ENCODE measurements around the gene MORN4.
"Not testable (repeated sequence)": the region's sequence is repeated elsewhere in the genome, so short reads cannot be mapped to it uniquely, and the experiment has no call there.

Gene MORN4

DNA sequence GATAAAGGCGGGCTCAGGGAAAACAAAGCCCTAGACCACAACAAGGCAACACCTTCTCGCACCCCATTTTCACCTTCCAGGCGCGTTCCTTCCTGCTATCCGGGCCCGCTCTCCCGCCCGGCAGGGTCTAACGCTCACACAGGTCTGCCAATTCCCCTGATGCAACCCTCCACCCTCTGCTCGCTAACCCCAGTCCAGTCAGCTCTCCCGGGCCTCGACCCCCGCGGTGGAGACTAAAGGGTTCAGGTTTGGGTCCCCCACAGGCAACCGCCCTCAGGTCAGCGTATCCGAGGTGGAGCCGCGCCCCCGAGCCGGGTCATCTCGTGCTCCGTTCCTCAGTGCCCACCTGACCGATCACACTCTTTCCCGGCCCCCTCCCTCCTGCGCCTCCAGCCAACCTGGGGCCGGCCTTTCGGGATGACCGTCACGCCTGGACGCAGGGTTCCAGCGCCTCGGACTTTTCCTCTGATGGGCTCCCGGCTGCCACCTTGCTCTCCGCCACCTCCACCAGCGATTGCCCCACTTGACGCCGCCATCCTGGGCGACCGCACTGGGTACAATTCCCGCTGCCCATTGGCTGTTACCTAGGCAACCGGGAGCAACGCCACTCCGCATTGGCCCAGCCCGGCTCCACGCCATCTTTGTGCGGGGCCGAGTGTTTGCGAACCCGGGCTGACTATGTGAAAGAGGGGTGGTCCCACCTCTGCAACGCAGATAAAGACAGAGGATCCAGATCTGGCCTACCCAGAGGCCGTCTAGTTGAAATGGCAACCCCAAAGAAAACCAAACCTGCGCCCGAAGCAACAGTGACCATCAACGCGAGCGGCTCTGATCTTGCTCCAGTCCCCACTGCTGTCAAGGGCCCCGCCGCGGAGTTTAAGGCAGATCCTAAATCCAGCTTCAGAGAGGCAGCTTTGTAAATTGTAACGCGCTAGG is at the start of gene MORN4:
MORN4 (minus strand) TSS at position 552 of the 936 bp plus-strand sequence. CDS start 13,847 bp downstream, outside the sequence.
- peak; percentile 93 for DNase-seq

DNA sequence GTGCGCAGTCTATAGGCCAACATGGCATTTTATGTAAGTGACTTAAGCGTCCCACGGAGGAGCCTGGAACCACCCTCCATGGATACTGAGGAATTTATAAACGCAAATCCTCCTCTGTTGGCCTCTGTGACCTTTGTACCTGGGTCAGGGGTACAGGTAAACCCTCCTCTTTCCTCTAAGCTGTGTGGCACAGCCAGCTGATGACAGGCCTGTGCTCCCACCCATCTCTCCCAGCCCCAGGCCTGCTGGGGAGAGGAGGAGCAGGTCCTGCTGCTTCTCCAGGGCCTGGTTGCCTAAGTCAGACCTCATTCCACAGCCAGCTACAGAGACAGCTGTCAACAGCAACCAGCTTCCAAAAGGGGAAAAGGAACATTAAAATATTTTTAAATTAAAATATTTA is 48.7 kb upstream of the MORN4 start:
- DNase-seq: no peak

DNA sequence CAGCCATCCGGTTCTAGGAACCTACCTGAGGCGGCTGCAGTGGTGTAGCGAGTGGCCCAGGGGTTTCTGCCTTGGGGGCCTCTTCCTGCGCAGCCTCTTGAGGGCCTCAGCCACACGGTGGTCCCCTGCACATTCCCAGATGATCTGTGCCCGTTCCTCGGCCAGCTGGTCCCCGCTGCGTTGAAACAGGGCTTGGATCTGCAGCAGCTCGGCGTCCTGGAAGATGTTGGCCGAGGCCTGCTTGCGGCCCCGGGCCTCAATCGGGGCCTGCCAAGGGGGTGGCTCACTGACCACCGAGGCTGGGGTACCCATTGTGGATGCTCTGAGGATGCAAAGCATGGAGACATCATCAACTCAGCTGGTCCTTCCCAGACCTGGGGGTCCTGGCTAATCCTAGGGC is 46.3 kb upstream of the MORN4 start:
- DNase-seq: no peak

DNA sequence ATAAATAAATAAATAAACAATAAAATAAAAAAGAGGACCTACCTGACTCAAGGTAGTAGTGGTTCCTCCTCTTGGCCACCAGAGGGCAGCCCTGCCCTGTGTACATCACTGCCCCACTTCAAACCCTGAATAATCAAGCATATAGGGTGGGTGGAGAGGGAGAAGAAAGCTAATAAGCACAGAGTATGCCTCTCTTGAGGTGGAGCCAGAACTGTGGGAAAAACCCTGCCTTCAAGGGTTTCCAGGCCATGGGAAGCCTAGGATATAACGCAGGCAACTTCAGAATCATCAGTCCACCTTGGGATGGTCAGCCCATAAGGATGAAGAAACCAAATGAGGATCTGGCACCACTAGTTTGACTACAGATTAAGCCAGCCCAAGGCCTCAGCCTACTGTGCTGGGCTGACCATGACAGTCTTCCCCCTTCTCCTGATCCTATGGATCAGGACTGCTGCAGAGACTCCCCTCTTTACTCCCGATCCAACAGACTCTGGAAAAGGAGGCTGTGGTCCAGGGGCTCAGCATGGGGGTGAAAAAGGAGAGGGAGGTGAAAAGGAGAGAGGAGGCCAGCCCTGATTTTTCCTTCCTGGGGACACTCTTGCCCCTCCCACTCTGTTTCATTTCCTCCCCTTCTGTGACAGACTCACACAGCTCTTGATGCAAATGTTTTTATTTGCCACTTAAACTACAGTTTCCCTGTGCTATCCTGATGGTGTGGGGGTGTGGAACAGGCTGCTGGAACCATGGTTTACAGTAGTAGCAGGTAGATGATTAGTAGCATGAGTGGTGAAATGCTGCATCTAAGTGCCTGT is 43.7 kb upstream of the MORN4 start:
- peak; percentile 64 for DNase-seq

DNA sequence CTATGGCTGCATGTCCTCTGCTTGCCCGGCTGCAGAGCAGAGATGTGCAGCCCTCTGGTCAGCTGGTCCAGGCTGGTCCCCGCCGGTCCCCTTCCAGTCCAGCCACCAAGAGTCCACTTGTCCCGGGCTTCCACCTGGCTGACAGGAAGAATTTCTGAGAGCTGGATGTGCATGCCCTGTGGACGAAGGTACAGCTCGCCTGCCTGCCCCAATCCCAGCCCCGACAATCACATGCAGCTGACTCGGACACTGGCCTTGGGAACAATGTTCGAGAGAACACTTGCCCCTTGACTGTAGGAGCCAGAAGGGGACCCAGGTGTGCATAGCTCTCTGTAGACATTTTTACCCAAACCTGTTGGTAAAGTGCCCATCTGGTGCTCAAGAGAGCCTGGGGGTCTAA is 41.9 kb upstream of the MORN4 start:
- DNase-seq: no peak

DNA sequence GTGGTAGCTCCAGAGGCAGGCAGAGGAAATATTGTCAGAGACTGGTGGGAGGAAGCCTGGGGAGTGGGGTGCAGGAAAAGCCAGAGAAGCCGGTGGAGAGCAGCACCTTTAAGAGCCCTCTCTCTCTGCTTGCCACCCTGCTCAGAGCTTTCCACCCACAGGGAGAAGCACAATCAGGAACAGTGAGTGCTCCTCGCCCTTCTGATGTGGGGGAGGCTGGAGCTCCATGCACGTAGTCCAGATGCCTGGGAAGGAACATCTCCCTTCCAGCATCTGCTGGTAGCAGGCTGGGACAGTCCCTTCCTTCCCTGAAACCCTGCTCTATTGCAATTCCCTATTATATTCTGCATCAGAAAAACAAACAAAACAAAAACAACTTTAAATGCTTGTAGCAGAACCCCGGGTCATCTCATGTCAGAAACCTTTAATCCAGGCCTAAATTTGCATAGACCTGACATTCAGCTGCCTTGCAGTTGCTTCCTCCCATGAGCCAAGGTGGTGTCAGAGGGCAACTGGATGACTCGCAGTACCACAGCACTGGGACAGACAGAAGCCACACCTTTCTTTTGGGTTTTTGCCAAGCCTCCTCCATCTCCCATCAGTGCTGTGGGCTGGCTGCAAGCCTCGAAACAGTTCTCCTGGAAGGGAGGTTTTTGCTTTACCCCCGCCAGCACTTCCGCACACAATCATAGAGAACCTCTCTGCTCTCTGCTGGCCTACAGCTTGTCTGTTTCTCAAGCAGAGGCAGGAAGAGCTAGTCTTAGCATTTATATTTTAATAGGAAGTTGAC is 40.6 kb upstream of the MORN4 start:
- no peak for DNase-seq

DNA sequence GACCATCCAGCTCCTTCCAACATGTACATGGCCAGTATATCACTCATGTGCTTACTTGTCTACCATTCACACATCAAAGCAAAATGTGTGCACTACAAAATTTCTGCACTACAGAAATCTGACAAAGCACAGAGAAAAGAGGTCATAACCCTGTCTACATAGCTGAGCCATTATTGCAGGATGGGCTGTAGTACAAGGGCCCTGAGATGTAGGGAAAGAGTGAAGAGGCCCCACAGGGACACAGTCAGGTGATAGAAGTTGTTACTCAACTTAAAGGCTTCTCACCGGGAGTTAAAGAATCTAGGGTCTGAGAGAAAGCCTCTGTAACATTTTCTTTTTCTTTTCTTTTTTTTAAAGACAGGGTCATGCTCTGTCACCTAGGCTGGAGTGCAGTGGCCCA is 36.3 kb upstream of the MORN4 start:
- DNase-seq: no peak

DNA sequence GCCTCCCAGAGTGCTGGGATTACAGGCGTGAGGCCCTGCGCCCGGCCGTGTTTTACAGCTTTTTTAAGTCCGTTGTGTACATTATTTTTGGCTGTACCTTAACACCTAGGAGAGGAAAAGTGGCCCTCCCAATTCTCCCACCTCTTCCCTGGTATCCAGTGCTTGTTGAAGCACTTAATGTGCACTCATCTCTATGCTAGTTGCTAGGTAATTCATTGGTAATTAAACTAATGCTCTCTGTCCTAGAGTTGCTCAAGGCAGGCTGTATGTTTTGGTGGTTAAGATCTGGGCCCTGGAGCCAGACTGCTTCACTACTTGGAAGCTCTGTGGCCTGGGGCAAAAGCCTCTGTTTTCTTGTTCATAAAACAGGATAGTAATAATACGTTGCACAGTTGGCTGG is 34.2 kb upstream of the MORN4 start:
- no peak for DNase-seq

DNA sequence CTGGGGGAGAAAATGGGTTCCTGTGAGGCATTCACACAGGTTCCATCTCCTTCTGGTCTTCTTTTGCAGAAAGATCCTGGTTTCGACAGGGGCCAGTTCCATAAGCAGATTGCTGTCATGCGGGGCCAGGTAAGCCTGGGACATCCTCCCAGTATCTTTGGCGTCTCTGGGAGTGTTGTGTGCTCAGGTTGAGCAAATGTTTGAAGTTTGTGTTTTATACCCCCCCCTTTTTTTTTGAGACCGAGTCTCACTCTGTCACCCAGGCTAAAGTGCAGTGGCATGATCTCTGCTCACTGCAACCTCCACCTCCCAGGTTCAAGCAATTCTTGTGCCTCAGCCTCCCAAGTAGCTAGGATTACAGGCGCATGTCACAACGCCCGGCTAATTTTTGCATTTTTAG is 33.7 kb upstream of the MORN4 start:
- no peak for DNase-seq

DNA sequence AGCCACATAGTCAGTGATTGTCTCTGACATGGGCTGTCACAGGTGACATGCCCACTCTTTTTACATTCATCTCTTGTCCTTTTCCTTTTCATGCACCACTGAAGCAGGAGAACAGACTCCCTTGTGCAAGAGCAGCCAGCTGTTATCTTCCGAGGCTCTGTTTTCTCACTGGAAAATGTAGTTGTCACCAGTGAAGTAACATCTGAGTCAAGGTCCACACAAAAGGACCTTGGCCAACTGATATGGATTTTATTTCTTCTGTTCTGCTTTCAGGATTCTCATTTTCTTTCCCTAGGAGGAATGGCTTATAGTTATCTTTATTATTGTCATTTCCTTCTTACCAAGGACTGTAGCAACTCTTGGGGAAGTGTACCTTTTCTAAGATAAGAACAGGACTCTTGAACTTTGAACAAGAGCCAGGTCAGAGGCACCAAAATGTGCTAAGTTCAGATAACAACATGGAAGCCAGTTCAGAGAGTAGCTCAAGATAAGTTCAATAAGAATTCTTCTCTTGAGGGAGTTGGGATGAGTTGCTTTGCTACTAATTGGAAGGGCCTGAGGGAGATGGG is 31.1 kb upstream of the MORN4 start:
- DNase-seq: no peak

DNA sequence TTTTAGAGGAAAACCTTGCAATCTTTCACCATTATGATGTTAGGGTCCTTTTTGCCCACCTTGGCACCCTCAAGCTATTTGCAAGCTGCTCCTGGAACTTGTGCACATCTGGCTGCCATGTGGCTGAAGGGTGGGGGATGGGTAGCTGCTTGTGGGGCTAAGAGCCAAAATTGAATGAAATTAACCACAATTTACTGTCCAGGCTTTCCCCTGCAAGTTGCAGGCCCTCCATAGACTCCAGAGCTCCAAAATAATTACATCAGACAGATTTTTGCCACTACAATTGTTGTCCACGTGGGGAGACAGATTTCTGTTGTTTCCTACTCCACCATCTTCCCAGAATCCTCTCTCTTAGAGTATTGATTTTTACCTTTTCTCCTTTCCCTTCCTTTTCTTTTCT is 26.3 kb upstream of the MORN4 start:
- no peak for DNase-seq

DNA sequence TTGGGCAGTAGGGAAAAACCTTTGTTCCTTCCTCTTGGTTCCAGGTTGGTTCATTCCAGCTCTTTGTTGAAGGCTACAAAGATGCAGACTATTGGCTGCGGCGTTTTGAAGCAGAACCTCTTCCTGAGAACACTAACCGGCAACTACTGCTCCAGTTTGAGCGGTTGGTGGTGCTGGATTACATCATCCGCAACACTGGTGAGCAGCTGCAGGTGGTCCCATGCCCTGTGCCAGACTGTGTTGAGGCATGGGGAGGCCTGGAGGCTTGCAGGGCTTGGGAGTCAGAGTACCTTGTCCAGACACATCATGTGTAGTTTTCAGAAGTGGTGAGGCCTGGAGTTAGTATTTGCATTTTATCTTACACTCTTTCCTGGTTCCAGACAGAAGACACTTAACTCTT is 23.5 kb upstream of the MORN4 start:
- no peak for DNase-seq

DNA sequence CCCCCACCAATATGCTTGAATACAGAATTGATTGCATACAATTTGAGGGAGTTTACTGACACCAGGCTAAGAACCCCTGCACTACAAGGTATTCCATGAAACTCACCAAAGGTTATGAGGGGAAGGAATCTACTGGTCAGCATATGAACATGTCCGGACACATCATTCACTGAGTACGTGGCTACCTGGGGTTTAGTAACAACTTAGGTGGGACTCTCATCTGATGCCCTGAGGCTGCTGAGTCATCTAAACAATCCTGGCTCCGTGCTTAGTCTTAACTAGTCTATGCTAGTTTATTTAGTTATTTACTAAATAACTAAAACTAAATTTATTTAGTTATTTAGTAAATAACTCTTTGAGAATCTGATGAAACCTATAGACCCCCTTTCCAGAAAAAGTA is 18.5 kb upstream of the MORN4 start:
- no peak for DNase-seq

DNA sequence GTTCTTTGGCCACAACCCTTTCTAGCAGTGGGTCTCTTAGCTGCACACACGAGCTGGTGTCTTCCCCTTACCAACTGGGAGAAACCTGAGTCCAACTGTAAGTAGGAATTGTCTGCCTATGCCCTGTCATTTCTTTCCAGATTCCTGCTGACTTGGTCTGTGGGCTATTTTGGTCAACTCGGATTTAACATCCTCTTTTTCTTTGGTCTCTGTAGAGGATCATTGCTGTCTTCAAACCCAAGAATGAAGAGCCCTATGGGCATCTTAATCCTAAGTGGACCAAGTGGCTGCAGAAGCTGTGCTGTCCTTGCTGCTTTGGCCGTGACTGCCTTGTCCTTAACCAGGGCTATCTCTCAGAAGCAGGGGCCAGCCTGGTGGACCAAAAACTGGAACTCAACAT is 17.4 kb upstream of the MORN4 start:
- no peak for DNase-seq

DNA sequence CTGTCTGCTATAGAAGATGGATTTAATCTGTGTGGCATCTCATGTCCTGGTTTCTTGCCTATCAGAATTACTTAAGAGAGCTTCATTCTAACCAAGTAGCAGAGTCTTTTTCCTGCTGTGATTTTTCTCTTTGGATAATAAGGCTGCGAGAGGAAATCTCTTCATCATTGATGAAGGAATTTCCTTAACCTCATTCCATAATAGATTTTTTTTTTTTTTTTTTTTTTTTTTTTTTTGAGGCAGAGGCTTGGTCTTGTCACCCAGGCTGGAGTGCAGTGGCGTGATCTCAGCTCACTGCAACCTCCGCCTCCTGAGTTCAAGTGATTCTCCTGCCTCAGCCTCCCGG is 16.1 kb upstream of the MORN4 start:
- not testable (repeated sequence) for DNase-seq

DNA sequence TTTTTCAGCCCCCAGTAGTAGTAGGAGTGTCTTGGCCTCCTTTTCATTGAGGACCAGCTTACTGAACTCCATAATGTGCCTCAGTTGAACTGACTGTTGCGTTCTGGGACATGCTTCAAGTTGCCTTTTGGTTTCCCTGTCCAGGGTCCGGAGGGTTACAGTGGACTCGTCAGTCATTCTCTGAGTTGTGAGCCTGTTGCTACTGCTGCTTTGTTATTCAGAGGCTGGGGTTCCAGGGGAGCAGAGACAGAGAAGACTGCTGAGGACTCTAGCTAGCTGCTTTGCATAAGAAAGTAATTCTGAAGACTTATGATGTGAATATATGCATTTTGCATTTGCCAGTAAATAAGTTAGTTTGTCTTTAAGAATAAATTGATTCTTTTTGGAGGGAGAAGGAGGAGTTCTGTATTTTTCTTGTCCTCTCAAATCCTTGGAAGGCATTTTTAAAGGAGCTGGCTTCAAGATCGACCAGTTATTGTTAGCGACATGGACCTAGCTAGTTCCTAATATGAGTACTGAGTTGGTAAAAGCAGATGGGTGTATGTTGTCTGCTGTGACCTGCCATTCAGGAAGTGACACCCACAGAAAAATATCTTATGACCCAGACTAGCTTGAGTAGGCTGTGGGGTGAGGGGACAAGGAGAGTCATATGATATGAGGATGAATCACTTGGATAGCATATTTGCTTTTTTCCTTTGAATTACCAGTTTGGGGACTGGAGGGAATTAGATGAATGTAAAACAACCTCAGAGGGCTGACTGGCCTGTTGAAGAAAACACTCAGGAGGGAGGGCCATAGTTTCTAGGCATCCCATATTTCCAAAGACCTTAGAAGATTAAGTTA is 15.5 kb upstream of the MORN4 start:
- peak; percentile 64 for DNase-seq

DNA sequence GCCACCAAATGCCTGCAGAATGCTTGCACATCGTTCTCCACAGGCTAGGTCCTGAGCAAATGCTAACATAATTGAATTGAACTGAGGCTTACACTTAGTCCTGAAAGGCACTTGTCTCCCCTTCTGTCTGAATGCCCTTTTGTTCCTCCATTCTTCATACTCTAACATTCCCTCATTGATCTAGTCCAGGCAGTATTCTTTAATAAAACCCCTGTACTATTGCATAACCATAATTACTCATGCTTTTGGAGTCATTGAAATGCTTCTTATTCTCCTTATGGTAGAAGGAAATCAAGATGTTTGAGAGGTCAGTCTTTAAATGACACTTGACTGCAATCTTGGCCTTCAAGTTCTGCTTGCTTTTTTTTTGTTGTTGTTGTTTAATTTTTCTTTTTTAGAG is 14.3 kb upstream of the MORN4 start:
- DNase-seq: no peak

DNA sequence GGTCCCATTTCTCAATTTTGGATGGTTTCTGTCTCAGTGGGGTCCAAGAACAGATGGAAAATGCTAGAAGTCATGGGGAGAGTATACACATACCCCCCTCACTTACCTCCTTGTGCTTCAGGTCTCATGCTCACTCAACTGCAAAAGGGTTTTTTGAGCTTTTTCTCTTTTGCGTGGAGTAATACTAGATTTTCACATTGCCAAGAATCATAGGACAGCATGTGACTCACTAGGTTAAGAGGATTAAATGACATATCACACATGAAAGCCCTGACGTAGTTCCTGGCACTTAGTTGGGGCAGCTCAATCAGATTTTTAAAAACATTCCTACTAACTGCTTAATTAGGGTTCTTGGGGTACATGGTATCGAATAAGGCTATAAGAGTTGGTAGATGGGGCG is 11.6 kb upstream of the MORN4 start:
- no peak for DNase-seq

DNA sequence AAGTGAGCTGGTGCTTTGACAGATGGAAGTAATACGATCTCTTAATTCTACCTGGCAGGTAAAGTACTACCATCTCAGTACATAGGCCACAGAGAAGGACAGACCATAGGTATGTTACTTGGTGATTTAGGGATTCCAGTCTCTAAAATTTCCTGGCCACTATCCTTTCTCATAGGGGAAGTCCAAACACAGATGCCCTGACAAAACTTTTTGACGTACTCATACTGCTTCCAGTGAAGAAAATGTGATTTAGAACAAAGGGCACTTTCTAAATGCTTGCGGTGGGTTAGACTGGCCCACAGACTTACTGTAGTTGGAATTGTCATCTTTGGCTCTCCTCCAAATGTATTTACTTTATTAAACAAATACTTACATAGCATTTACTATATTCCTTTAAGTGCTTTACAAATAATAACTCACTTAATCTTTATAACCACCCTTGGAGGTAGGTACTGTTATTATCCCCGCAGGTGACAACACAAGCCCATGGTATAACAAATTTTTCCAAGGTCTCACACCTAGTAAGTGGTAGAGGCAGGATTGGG is 10.2 kb upstream of the MORN4 start:
- no peak for DNase-seq

DNA sequence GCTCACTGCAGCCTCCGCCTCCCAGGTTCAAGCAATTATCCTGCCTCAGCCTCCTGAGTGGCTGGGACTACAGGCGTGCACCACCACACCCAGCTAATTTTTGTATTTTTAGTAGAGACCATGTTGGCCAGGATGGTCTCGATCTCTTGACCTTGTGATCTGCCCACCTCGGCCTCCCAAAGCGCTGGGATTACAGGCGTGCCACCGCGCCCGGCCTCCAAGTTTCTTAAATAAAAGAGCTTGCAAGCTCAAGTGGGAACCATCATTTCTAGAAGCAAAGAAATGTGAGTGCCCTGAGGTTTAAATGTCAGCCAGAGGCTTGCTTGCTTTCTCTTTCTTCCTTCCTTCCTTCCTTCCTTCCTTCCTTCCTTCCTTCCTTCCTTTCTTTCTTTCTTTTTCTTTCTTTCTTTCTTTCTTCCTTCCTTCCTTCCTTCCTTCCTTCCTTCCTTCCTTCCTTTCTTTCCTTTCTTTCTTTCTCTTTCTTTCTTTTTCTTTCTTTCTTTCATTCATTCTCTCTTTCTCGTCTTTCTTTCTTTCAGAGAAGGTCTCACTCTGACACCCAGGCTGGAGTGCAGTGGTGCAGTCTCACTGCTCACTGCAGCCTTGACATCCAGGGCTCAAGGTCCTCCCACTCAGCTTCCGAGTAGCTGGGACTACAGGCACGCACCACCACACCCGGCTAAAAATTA is 9.3 kb upstream of the MORN4 start:
- not testable (repeated sequence) for DNase-seq

All from CD4-positive, alpha-beta T cell treated with Interleukin-15 for 1 hour (primary cell).